GM12874 (cell line): Measurements from ENCODE around the gene ADH1C.

Source experiments
- TF ChIP-seq, protein P1 (sequence below): IDR thresholded peaks from 2 replicates; pipeline ENCODE4 v1.5.1; 2011; ENCODE audit warnings: low read depth, mild to moderate bottlenecking, control low read depth, low read length, moderate library complexity; ENCODE audit not compliant: insufficient read depth

ADH1C gene

DNA sequence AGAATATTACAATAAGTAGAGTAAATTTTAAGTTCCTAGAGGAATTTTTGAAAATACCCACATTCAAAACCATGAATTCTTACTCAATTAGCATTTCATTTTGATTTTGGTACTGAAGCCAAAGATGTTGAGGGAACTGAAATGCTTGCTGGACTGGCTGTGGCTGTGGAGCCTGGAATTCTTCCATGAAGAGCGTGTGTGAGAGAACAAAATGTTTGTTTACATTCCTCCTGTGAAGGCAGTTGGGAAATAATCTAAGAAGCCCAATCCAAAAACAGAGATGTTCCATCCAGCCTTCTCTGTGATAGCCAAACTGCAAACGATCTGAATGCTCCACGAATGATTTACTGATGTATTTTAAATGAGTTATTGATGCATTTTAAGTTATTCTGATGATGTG, 27.6 kb downstream of the ADH1C start:
- TF ChIP-seq, protein P1, sequence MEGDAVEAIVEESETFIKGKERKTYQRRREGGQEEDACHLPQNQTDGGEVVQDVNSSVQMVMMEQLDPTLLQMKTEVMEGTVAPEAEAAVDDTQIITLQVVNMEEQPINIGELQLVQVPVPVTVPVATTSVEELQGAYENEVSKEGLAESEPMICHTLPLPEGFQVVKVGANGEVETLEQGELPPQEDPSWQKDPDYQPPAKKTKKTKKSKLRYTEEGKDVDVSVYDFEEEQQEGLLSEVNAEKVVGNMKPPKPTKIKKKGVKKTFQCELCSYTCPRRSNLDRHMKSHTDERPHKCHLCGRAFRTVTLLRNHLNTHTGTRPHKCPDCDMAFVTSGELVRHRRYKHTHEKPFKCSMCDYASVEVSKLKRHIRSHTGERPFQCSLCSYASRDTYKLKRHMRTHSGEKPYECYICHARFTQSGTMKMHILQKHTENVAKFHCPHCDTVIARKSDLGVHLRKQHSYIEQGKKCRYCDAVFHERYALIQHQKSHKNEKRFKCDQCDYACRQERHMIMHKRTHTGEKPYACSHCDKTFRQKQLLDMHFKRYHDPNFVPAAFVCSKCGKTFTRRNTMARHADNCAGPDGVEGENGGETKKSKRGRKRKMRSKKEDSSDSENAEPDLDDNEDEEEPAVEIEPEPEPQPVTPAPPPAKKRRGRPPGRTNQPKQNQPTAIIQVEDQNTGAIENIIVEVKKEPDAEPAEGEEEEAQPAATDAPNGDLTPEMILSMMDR, result no peak

DNA sequence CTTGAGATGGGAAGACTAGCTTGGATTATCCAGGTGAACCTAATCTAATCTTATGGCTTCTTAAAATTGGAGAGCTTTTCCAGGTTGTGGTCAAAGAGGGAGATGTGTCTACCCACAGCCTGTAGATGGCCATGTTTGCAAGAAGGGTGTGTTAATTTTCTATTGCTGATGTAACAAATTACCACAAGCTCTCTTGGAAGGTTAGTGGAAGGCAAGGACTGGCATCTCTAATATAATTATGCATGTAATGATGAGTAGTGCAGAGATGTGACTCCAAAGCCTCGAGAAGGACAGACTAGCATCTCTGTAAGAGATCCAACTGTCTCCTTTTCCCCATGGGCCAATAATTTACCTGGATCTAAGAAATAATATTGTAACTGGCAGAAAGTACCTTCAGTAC, 28.2 kb downstream of the ADH1C start:
- TF ChIP-seq, protein P1, result no peak

DNA sequence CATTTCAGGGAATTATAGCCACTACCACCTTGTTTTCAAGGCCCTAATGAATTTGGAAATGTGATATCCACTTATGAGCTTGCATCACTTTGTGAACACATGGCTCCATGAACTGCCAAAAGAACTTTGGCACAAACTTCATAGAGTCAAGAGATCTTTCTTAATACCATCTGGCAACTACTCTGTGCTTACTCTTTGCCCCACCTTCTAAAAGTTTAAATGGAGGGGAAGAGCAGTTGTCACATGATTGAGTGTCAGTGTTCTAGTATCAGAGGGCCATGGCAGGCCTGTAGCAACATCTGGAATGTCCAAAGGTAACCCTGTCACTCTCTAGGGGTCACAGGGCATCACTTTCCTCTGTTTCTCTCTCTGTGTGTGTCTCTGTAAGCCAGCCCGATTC, 28.8 kb downstream of the ADH1C start:
- TF ChIP-seq, protein P1, result no peak

DNA sequence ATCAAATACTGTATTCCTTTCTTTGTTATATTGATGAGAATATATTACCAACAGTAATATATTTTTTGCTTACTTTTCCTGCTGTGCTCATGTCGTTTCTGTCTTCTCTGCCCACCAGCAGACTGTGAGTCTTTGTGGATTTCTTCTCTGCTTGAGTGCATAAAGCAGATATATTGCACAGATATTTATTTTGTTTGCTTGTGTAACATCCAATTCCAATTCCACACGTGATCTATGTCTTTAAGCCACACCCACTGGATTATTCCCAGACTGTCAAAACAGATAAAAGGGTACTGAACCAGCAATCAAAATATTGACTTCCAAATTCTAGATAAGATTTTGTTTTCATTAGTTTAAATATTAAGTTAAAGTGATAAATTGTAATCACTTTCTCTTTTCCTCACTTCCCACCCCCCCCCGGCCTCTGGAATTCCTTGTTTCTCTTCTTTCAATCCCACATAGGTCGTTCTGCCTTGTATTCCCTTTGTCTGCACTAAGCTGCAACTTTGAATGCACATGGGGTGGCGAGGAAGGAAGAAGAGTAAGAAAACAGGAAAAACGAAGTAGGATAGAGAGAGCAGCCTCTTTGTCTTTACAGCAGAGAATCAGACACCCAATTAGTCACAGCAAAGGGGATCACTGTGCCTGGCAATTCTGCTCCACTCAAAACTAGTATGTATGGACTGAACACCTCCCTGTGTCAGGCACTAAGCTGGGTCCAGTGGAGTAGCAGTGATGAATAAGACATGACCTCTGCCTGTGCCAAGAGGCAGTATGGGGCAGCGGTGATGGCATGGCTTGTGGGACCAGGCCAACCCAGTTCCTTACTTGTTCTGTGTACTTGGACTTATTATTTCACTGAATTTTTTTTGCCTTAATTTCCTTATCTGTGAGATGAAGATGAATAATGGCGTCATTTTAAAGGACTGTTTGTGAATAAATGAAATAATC, 31.0 kb downstream of the ADH1C start, which contains the start of gene ADH1B:
ADH1B (minus strand) TSS at position 161 of the 951 bp plus-strand sequence; CDS start at position 91, 70 bp downstream.
- TF ChIP-seq, protein P1, result no peak

DNA sequence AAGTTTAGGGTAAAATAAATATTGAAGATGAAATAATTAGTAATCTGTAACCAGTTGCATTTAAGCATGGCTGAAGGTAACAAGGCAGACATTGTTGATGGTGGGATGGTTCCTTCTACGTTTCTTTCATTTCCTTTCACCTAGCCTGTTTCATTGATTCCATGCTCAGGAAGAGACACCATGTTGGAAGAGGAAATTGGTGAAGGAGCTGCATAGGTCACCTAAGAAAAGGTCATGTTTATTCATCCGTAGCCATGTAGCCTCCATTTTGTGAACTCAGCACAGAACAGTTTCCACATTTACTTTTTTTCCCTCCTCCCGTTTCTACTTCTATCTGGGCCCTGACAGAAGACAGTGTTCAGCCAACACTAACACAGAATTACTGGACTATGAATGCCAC, 35.2 kb downstream of the ADH1C start:
- TF ChIP-seq, protein P1, result no peak

DNA sequence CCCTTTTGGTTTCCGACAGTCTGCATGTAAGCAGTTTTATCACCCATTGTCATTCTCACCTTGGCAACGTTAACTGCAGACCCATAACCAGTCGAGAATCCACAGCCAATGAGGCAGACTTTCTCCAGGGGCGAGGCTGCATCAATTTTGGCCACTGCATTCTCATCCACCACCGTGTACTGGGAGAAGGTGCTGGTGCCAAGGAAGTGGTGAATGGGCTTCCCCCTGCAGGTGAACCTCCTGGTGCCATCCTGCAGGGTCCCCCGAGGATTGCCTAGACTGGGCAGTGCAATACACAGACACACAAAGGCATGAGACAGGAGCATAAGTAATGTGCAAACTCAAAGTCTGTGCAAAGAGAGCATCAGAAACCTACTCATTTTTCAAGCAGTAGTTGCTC, 36.7 kb downstream of the ADH1C start:
- TF ChIP-seq, protein P1, result no peak

DNA sequence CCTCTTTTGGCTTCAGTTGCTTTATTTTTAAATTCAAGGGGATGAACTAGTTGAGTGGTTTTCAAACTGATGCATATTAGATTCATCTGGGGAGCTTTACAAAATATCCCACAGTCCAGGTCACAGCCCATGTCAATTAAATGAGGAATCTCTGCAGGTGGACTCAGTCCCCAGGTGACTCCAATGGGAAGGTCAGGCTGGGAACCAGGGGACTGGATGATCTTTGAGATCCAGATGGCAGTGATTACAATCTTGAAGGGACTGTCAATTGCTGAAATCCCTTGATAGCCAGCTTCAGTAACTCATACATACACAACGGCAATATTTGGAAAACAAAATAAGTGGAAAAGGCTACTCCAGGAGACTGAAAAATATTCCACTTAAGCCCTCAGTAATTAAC, 38.3 kb downstream of the ADH1C start:
- TF ChIP-seq, protein P1, result no peak
